K562 treated with DMSO at 1 percent for 24 hours (cell line): ENCODE measurements around the gene RGPD5. TPM values are rescaled to one million over a fixed set of nuclear protein-coding genes. Genes with fewer than 3 reads are reported as not detected.

Source experiments
- total RNA-seq: library from RNA; unstranded; fragments of 300-600 nt; gene quantifications from 2 replicates; pipeline ENCODE4 v1.2.3, GENCODE V29; 2022; ENCODE audit warnings: low read depth; ENCODE audit not compliant: insufficient read depth

RGPD5 gene
- not detected in 2 replicates for total RNA-seq

GRCh38 chr2:109794074-109794737, at the start of gene RGPD5:
Gene RGPD5 (plus strand): TSS chr2:109794305. CDS start chr2:109794466, 161 bp downstream.

GRCh38 chr2:109898462-109899336, 104.6 kb downstream of the RGPD5 start, which contains the start of gene LIMS3:
Gene LIMS3 (plus strand): TSS chr2:109898688. CDS start chr2:109898729, 41 bp downstream.

Other genes with a start within 250 kb of the RGPD5 start
- not detected in 2 replicates for gene SEPTIN10, start 180.3 kb upstream of the RGPD5 start, total RNA-seq
- not detected in 2 replicates for gene SOWAHC, start 179.9 kb upstream of the RGPD5 start, total RNA-seq
- gene LIMS3, start 104.4 kb downstream of the RGPD5 start, total RNA-seq: 1.5 TPM in 1 of 2 replicates, not detected in the other